Mammary epithelial cell (primary cell): ENCODE measurements around the gene CALHM6.

Experiments used
- EZH2 ChIP-seq: IDR thresholded peaks from 2 replicates; pipeline ENCODE4 v1.6.1; 2012; ENCODE audit warnings: low read length, inconsistent platforms, borderline replicate concordance
- TF ChIP-seq, protein P1 (sequence below), 2 donors: IDR thresholded peaks in 1 of 2; conservative IDR thresholded peaks in 1 of 2; 2 replicates each; pipeline ENCODE4 v1.5.1; 2011 to 2012; ENCODE audit warnings: inconsistent platforms in 2 of 2, low read length in 2 of 2, mild to moderate bottlenecking in 2 of 2, control low read depth in 1 of 2, low read depth in 1 of 2; ENCODE audit not compliant: insufficient read depth in 1 of 2; ENCODE audit errors: extremely low read depth in 1 of 2

DNA sequence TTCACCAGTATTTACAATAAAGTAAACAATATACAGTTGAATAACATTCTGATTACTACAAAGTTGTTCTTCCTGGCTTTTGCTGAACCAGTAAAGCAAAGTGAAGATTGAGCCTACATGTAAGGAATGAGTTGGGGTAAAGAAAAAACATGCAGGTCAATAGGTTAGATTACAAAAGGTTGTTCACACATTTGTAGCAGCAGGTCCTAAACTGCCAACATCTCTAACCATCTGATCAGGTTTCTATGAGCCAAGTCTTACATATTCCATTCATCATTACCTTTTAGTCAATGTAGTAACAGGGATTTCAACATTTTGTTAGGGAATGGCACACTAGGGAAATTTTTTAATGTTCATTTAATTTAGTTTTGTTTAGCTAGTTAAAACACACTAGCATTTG lies 9.3 kb upstream of the CALHM6 start:
- TF ChIP-seq, protein P1, sequence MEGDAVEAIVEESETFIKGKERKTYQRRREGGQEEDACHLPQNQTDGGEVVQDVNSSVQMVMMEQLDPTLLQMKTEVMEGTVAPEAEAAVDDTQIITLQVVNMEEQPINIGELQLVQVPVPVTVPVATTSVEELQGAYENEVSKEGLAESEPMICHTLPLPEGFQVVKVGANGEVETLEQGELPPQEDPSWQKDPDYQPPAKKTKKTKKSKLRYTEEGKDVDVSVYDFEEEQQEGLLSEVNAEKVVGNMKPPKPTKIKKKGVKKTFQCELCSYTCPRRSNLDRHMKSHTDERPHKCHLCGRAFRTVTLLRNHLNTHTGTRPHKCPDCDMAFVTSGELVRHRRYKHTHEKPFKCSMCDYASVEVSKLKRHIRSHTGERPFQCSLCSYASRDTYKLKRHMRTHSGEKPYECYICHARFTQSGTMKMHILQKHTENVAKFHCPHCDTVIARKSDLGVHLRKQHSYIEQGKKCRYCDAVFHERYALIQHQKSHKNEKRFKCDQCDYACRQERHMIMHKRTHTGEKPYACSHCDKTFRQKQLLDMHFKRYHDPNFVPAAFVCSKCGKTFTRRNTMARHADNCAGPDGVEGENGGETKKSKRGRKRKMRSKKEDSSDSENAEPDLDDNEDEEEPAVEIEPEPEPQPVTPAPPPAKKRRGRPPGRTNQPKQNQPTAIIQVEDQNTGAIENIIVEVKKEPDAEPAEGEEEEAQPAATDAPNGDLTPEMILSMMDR (conservative IDR thresholded peaks at IDR 0.05 in 1 of 2, IDR thresholded peaks at IDR 0.05 in 1 of 2; ENCODE audit: extremely low read depth in 1 of 2, insufficient read depth in 1 of 2, low read depth in 1 of 2, low read length in 2 of 2) = no peak
- no peak for TF ChIP-seq EZH2
